Tibial nerve (tissue), 4 donors: ENCODE measurements around the gene EXOC2. TPM values are rescaled to one million over a fixed set of nuclear protein-coding genes. Genes with fewer than 3 reads are reported as not detected.

ENCODE experiments used
- DNase-seq, 2 donors: peaks; one replicate each; pipeline ENCODE4 v3.0.0-alpha.2; 2019; ENCODE audit warnings: low spot score in 2 of 2
- H3K27ac ChIP-seq, 4 donors: fragments of 200-600 bp; sonication (generic) in 3 of 4; one replicate each; pipeline ENCODE4 v1.5.1; 2017 to 2019; ENCODE audit warnings: mild to moderate bottlenecking in 1 of 4
- H3K27me3 ChIP-seq, 2 donors: fragments of 200-600 bp; sonication (generic) in 1 of 2; one replicate each; pipeline versions ENCODE4 v1.5.1 to v1.6.0; 2017 to 2019
- H3K36me3 ChIP-seq, 3 donors: fragments of 200-600 bp; sonication (generic); one replicate each; pipeline ENCODE4 v1.5.1; 2018 to 2019
- H3K4me1 ChIP-seq, 4 donors: fragments of 200-600 bp; sonication (generic) in 3 of 4; one replicate each; pipeline ENCODE4 v1.5.1; 2017 to 2019
- H3K4me3 ChIP-seq, 4 donors: fragments of 200-600 bp; sonication (generic) in 3 of 4; one replicate each; pipeline ENCODE4 v1.5.1; 2017 to 2019; ENCODE audit warnings: mild to moderate bottlenecking in 1 of 4, moderate library complexity in 1 of 4
- H3K9me3 ChIP-seq, 4 donors: fragments of 200-600 bp; sonication (generic) in 3 of 4; one replicate each; pipeline ENCODE4 v1.5.1; 2017 to 2019
- CTCF ChIP-seq, 5 experiments: fragments of 200-600 bp in 3 of 5; fragments of 450-650 bp in 2 of 5; sonication (generic) in 3 of 5; IDR thresholded peaks; one replicate each; pipeline ENCODE4 v1.5.1; 2016 to 2019; ENCODE audit warnings: antibody characterized with exemption in 5 of 5, mild to moderate bottlenecking in 3 of 5, moderate library complexity in 2 of 5
- EP300 ChIP-seq, 2 donors: sonication (generic); formaldehyde crosslinking; IDR thresholded peaks; one replicate each; pipeline ENCODE4 v1.6.1; 2017; ENCODE audit warnings: antibody characterized with exemption in 2 of 2, mild to moderate bottlenecking in 1 of 2
- POLR2A ChIP-seq, 2 donors: fragments of 450-650 bp; IDR thresholded peaks; one replicate each; pipeline ENCODE4 v1.6.1; 2017; ENCODE audit warnings: antibody characterized with exemption in 2 of 2, mild to moderate bottlenecking in 2 of 2, moderate library complexity in 2 of 2
- WGBS, 2 donors: methylation state at CpG; one replicate each; pipeline ENCODE4 v1.1.5; 2018; 5-methylcytosine and 5-hydroxymethylcytosine counted together
- total RNA-seq, 4 donors: library from RNA; depleted of rRNA; stranded (reverse); fragments of >200 nt; gene quantifications; one replicate each; pipeline ENCODE4 v1.1.0, GENCODE V29; 2016

The EXOC2 gene
- total RNA-seq, 4 donors from 2014 or later, result 20.8 to 30.0 (median 24.1) TPM

GRCh38 chr6:444653-445275, 248.2 kb downstream of the EXOC2 start:
- TF ChIP-seq POLR2A (IDR thresholded peaks at IDR 0.05) (no peak), CTCF (IDR thresholded peaks at IDR 0.05) (no peak), EP300 (IDR thresholded peaks at IDR 0.05) (no peak)
- no peaks in the 10 kb centered on the region for H3K27me3 ChIP-seq
- no peak for DNase-seq
- no peak overlapping the region for H3K4me3 ChIP-seq
- no peak overlapping the region for H3K27ac ChIP-seq
- 79 to 85% methylated on average over 17 to 18 of the region's 18 CpGs for WGBS, 2 donors
- H3K9me3 ChIP-seq, result no peaks in the 10 kb centered on the region
- H3K4me1 ChIP-seq, result no peaks in the 10 kb centered on the region
- no peaks in the 10 kb centered on the region for H3K36me3 ChIP-seq

- TF ChIP-seq CTCF (IDR thresholded peaks at IDR 0.05) (no peak), POLR2A (IDR thresholded peaks at IDR 0.05) (no peak), EP300 (IDR thresholded peaks at IDR 0.05) (no peak)
- no peak overlapping the region for H3K27ac ChIP-seq
- 78 to 83% methylated on average over 19 of the region's 19 CpGs for WGBS, 2 donors
- no peaks in the 10 kb centered on the region for H3K36me3 ChIP-seq
- no peaks in the 10 kb centered on the region for H3K4me1 ChIP-seq
- H3K27me3 ChIP-seq, result no peaks in the 10 kb centered on the region
- H3K4me3 ChIP-seq, result no peak overlapping the region
- no peaks in the 10 kb centered on the region for H3K9me3 ChIP-seq
- DNase-seq, result no peak
Observed at GRCh38 chr6:443621-444159, 249.2 kb downstream of the EXOC2 start.

- Histone ChIP-seq H3K4me1 (no peaks in the 10 kb centered on the region), H3K36me3 (no peaks in the 10 kb centered on the region), H3K27me3 (no peaks in the 10 kb centered on the region), H3K9me3 (no peaks in the 10 kb centered on the region), H3K4me3 (no peak overlapping the region), H3K27ac (no peak overlapping the region)
- 81 to 83% methylated on average over 8 to 12 of the region's 12 CpGs for WGBS, 2 donors
- TF ChIP-seq EP300 (IDR thresholded peaks at IDR 0.05) (no peak), CTCF (IDR thresholded peaks at IDR 0.05) (no peak), POLR2A (IDR thresholded peaks at IDR 0.05) (no peak)
- DNase-seq, result no peak
Observed at GRCh38 chr6:441126-441920, 251.6 kb downstream of the EXOC2 start.

GRCh38 chr6:439641-440167, 253.2 kb downstream of the EXOC2 start:
- DNase-seq, result peak in 1 of 2 donors; percentile 36
- no peaks in the 10 kb centered on the region for H3K27me3 ChIP-seq
- no peak overlapping the region for H3K4me3 ChIP-seq
- no peaks in the 10 kb centered on the region for H3K36me3 ChIP-seq
- H3K27ac ChIP-seq, result no peak overlapping the region
- H3K4me1 ChIP-seq, result no peaks in the 10 kb centered on the region
- TF ChIP-seq EP300 (IDR thresholded peaks at IDR 0.05) (peak in 1 of 2 donors; percentile 40), POLR2A (IDR thresholded peaks at IDR 0.05) (no peak)
- H3K9me3 ChIP-seq, result no peaks in the 10 kb centered on the region
- 72 to 77% methylated on average over 9 of the region's 9 CpGs for WGBS, 2 donors

- Histone ChIP-seq H3K27me3 (no peaks in the 10 kb centered on the region), H3K27ac (no peak overlapping the region), H3K9me3 (no peaks in the 10 kb centered on the region), H3K36me3 (no peaks in the 10 kb centered on the region), H3K4me3 (no peak overlapping the region), H3K4me1 (no peaks in the 10 kb centered on the region)
- no peak for TF ChIP-seq POLR2A (IDR thresholded peaks at IDR 0.05)
- TF ChIP-seq CTCF (IDR thresholded peaks at IDR 0.05), result no peak
- no peak for DNase-seq
- WGBS, 2 donors, result 77 to 81% methylated on average over 12 of the region's 12 CpGs
Observed at GRCh38 chr6:438634-439170, 254.2 kb downstream of the EXOC2 start.
